Loucy (cell line): ENCODE measurements around the gene TRMT44.

Experiments
- CTCF ChIP-seq: fragments of 200-600 bp; sonication (generic); conservative IDR thresholded peaks from 2 replicates; pipeline ENCODE4 v1.5.1; 2014; ENCODE audit warnings: mild to moderate bottlenecking, antibody characterized with exemption, low read length
- EZH2phosphoT487 ChIP-seq: fragments of 200-600 bp; IDR thresholded peaks from 2 replicates; pipeline ENCODE4 v1.6.1; 2018; ENCODE audit warnings: antibody characterized with exemption, mild to moderate bottlenecking, moderate library complexity, borderline replicate concordance

DNA sequence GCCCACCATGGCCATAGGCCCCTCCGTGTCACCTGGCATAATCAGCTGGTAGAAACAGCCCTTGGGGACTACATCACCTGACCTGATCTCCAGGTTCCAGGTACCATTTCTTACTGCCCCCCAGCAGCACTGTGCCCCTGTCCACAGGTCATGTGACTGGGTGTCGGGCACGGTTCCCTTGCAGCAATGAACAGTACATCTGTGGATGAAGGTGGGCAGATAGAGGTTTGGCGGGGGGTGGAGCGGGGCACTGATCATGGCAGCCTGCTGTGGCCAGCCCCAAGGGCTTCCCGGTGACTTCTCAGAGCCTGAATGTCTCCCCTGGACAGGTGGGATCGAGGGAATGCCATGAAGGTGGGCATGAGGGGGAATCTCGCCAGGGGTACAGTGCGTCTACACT, 37.8 kb downstream of the TRMT44 start:
- TF ChIP-seq CTCF = no peak
- no peak for TF ChIP-seq EZH2phosphoT487
